Posterior cingulate gyrus (tissue), 11 donors: ENCODE measurements around the gene OR10AD1.
"Not testable (repeated sequence)": the region's sequence is repeated elsewhere in the genome, so short reads cannot be mapped to it uniquely, and the experiment has no call there.

Experiments
- DNase-seq, 10 donors: peaks; one replicate each; pipeline versions ENCODE4 v3.0.0 to v3.0.0-alpha.2; 2020 to 2021; ENCODE audit warnings: mixed read lengths in 3 of 10
- intact Hi-C: fragments of 100-400 bp; cut with DNase I; formaldehyde crosslinking; loops from one replicate; pipeline ENCODE4 v1.15.1; 2023

Gene OR10AD1

DNA sequence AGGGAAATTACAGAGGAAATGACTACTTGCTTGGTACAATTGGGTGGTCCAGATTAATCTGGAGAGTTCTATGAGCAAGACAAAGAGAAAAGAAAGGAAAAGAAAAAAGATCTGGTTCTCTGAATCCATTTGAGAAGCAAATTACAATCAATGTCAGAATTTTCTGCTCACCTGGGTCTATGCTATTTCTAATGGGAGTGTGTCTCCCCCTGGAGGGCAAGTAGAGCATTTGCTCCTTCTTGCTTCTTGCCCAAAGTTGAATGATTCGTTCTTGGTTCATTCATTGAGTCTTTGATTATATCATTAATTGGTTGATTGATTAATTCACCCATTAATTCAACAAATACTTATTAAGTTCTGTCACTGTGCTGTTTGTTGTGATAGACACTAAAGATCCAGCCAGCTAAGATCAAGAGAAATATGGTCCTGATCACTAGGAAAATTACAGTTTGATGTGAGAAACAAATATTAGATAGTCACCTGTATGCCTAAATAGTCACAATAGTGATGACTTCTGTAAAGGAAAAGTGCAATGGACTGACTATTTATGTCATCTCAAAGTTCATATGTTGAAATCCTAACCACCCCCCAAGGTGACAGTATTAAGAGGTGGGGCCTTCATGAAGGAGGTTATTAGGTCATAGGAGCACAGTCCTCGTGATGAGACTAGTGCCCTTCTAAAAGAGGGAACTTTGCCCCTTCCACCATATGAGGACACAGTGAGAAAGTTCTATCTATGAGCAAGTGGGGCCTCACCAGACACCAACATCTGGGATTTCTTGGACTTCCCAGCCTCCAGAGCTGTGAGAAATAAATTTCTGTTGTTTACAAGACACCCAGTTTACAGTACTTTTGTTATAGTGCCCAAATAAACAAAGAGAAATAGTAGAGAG is 37.8 kb downstream of the OR10AD1 start:
- intact Hi-C loops, result no loop called here
- no peak for DNase-seq

DNA sequence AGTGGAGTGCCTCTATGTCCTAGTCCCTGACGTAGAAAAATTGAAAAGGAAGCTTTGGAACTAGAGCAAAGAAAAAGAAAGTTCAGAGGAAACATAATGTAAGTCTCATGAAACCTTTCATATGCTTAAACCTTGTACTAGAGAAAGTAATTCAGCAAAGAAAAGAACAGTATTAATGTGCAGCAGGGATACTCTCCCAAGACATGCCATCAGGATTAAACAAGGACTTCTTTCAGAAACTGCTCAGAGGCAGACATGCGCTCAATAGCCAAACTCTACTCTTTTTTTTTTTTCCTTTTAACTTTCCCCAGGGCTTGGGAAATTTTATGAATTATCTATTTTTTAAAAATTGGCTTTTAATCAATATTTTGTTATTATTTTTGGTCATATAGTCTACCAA is 38.6 kb downstream of the OR10AD1 start:
- DNase-seq, result no peak
- intact Hi-C loops, result no loop called here

DNA sequence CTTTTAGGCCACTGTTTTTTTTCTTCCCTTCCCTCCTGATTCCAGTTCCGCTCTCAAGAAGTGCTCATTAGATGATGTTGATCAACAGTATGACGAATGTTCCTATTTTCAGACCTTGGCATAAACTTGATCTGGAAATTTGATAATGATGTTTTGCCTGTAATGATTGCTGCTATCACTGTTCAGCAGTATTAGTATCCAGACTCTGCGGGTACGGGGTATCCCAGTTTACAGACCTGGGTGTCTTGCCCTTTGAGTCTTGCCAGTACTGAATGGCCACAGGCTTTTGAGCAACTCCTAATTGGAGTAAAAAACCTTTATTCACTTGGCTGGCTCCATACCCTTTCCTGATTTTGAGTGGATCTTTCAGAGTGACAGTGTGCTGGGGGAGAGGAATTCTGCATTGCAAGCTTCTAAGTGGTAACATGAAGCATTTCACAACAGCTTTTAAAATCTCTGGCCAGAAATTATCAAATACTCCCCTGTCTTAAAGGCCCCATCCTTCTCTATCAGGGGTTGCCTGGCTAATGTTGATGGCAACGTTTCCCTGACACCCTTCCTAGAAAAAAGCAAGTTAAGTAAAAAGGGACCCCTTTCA is 39.8 kb downstream of the OR10AD1 start:
- intact Hi-C loops, result no loop called here
- DNase-seq, result no peak

DNA sequence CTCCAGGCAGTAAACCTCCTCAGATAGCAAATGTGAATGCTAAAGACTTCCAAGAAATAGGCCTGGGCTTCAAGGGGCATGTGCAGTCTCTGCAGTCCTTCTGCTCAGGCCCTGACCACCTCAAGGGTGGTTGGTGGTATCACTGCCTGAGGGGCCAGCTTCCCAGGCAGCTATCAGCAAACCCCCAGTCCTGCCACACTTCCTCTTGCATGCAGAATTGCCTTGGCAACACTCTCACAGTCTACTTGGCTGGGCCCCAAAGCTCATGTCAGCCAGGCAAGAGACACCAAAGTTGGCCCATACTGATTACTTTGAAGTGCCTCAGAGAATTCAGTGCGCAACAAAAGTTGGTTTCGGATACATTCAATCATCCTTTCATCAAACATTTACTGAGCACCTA is 42.3 kb downstream of the OR10AD1 start:
- intact Hi-C loops, result no loop called here

DNA sequence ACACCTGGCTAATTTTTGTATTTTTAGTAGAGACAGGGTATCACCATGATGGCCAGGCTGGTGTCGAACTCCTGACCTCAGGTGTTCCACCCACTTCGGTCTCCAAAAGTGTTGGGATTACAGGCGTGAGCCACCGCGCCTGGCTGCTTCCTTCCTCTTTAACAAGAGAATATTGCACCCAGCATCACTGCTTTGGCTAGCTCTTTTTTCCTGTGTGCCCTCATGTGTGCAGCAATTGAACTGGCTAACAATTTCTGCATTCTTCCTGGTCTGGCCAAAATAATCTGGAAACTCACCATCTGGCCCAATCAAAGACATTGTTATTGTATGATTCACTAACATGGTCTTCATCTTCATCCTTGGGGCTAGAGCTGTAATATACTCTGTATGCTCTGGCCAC is 43.0 kb downstream of the OR10AD1 start:
- intact Hi-C loops, result no loop called here
- DNase-seq, result peak in 1 of 10 donors; percentile 56

More for the DNA sequence above, 42.3 kb downstream of the OR10AD1 start:
- DNase-seq, result peak in 2 of 10 donors; percentile 25 to 83

DNA sequence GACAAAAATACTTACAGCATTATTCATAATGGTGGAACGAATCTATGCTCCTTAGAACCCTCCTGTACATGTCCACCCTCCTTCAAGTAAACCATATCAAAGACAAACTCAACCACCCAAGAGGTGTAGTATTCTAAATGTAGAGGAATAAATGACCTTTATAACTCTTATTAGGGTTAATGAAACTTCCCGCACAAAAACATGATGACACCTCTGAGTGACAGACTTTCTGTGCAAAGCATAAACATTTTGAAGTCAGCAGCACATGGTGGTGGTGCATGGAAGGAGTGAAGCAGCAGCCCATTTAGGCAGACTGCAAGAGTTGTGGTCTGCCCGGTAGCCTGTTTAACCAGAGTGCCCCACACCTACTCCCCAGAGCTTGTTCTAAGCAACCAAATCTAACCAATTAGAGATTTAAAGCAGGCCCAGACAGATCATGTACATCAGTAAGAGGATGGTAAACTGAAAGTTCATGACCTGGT is 45.2 kb downstream of the OR10AD1 start:
- intact Hi-C loops, result loop anchor here (2.0 kb wide), 1 partner anchor 53 kb away; no protein-coding TSS in a partner anchor
- no peak for DNase-seq

DNA sequence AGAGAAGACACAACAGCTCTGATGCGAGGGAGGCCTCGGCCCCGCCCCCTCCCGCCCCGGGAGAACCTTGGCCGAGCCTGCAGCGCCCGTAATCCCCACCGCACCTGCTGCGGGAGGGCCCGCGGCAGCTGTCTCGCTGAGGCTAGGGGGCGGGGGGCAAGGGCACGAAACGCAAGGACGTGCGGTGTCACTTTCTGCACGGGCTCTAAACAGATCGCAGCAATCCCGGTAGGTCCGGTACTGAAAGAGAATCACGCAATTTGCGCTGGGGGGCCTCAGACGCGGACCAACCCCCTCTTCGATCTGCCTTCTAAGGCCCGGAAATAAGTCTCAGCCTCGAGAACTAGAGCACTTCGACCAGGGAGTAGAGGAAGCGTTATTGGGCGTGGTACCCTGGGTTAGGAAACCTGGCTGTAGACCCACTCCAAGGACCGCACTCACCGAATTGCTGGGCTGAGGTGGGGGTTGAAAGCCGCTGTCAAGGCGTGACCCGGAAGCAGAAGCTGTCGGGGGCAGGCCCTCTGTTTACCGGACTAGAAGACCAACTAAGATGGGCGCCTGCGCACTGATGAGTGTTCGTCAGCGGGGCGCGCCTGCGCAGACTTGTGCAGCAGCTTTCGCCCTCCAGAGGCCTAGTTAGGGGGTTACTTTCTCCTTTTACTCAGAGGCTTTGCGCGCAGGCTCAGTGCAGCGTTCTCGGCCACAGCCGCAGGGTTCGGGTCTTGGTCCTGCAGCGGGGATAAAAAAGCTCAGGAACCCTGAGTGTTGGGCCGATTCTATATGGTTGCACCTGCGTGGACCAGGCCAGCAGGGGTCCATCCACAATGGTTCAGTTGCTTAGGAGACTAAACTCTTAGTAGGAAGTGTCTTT is 45.8 kb downstream of the OR10AD1 start, which contains the start of gene ASB8:
TSS of gene ASB8 (minus strand) at position 498 of the 871 bp plus-strand sequence. CDS start 4,019 bp downstream, outside the sequence.
- intact Hi-C loops, result loop anchor here (2.0 kb wide), 1 partner anchor 52 kb away; no protein-coding TSS in a partner anchor
- DNase-seq, result peak; percentile 98 to 100 (median 99)

DNA sequence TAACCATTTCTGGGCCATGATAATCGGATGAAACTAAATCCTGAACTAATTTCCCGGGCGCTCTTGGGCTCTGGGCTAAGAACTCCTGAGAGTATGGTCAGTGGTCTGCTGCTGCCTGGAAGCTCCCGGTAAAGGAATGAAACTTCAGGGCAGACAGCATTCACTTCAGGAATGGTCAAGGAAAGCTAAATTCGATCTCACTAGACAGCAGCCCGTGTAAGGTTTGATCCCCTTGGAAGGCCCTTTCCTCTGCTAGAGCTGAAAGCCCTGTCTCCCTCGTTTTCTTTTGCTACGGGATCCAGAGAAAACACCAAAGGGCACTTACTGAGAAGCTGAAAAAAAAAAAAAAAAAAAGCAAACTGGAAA is 46.5 kb downstream of the OR10AD1 start:
- intact Hi-C loops, result loop anchor here (2.0 kb wide), 1 partner anchor 52 kb away; no protein-coding TSS in a partner anchor
- DNase-seq, result no peak

DNA sequence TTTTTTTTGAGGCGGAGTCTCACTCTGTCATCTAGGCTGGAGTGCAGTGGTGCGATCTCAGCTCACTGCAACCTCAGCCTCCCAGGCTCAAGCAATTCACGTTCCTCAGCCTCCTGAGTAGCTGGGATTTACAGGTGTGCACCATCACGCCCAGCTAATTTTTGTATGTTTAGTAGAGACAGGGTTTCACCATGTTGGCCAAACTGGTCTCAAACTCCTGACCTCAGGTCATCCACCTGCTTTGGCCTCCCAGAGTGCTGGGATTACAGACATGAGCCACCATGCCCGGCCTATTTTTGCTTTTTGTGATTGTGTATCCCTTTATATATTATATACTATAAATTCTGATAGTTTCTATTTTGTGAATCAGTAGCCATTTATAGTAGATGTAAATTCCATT is 47.3 kb downstream of the OR10AD1 start:
- DNase-seq, result not testable (repeated sequence)
- intact Hi-C loops, result loop anchor here (2.0 kb wide), 1 partner anchor 51 kb away; no protein-coding TSS in a partner anchor
